ENCODE data around the gene SLC7A1. TPM values are rescaled to one million over a fixed set of nuclear protein-coding genes. Genes with fewer than 3 reads are reported as not detected.

The SLC7A1 gene
- total RNA-seq, 1 donor from 2014 or later, result 10.3 TPM

DNA sequence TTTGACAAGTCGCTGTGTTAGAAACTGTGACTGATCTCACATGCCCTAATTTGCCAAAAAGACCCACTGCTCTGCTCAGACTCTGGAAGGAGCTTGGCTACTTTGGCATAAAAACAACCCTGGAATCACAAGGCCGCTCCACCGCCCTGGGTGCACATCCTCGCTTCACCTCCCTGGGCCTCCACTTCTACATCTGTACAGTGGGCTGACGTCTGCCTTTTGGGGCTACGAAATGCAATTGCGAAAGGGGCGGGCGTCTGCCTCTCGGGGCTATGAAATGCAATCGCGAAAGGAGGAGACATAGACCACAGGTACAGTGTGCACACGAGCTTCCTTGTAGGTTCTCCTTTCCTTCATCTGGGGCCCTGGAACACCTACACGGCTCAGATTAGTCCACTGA, 74.2 kb downstream of the SLC7A1 start:
- Histone ChIP-seq H3K4me1 (peaks cover 4% of the 10 kb centered on the region), H3K9me3 (replicated peaks) (no peaks in the 10 kb centered on the region), H3K36me3 (peaks cover 28% of the 10 kb centered on the region), H3K27ac (replicated peaks) (no peak overlapping the region), H3K4me3 (no peak overlapping the region), H3K27me3 (ENCODE audit: low read depth) (no peaks in the 10 kb centered on the region)
- TF ChIP-seq, protein P1, sequence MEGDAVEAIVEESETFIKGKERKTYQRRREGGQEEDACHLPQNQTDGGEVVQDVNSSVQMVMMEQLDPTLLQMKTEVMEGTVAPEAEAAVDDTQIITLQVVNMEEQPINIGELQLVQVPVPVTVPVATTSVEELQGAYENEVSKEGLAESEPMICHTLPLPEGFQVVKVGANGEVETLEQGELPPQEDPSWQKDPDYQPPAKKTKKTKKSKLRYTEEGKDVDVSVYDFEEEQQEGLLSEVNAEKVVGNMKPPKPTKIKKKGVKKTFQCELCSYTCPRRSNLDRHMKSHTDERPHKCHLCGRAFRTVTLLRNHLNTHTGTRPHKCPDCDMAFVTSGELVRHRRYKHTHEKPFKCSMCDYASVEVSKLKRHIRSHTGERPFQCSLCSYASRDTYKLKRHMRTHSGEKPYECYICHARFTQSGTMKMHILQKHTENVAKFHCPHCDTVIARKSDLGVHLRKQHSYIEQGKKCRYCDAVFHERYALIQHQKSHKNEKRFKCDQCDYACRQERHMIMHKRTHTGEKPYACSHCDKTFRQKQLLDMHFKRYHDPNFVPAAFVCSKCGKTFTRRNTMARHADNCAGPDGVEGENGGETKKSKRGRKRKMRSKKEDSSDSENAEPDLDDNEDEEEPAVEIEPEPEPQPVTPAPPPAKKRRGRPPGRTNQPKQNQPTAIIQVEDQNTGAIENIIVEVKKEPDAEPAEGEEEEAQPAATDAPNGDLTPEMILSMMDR (IDR thresholded peaks at IDR 0.05; ENCODE audit: borderline replicate concordance), result no peak
- intact Hi-C loops (cut with micrococcal nuclease), result no loop called here
- no peak for DNase-seq

DNA sequence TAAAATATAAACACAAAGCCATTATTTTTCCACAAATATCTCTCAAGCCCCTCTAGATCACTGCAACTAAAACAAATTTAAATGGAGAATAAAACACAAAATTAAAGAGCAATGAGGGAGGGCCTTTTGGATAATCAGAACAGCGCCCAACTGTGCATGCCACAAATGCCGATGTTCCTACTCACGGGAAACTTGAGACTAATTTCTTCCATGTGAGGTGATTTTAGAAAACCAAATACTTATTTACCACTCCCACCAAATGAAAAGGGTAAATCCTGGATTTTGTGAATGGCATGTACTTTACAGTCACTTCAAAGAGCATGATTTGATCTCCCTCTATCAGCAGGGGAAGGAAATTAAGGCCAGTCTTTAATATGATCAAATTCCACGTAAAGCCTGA, 74.8 kb downstream of the SLC7A1 start:
- Histone ChIP-seq H3K36me3 (peaks cover 32% of the 10 kb centered on the region), H3K4me3 (no peak overlapping the region), H3K27ac (replicated peaks) (no peak overlapping the region), H3K9me3 (replicated peaks) (no peaks in the 10 kb centered on the region), H3K27me3 (ENCODE audit: low read depth) (no peaks in the 10 kb centered on the region), H3K4me1 (peaks cover 4% of the 10 kb centered on the region)
- TF ChIP-seq, protein P1 (IDR thresholded peaks at IDR 0.05; ENCODE audit: borderline replicate concordance), result no peak
- no peak for DNase-seq
- intact Hi-C loops (cut with micrococcal nuclease), result no loop called here

DNA sequence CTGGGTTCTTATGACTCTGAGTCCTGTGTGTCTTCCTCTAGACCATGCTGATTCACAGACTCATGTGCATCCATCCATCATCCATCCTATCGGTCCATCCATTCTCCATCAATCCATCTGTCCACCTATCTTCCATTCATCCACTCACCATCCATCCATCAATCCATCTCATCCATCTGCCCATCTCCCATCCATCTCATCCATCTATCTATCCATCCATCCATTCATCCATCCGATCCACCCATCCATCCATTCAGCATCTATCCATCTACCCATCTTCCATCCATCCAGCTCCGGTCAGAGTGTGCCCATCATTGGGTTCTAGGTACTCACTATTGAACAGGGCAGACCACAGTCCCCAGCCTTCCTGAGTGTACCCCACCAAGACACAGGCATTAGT, 75.6 kb downstream of the SLC7A1 start:
- no peak overlapping the region for H3K27ac ChIP-seq (replicated peaks)
- intact Hi-C loops (cut with micrococcal nuclease), result loop anchor here (10.0 kb wide), 1 partner anchor 185 kb away; no protein-coding TSS in a partner anchor
- no peak for DNase-seq
- H3K9me3 ChIP-seq (replicated peaks), result no peaks in the 10 kb centered on the region
- H3K4me1 ChIP-seq, result peaks cover 4% of the 10 kb centered on the region
- TF ChIP-seq, protein P1 (IDR thresholded peaks at IDR 0.05; ENCODE audit: borderline replicate concordance), result no peak
- H3K36me3 ChIP-seq, result peaks cover 36% of the 10 kb centered on the region
- no peaks in the 10 kb centered on the region for H3K27me3 ChIP-seq (ENCODE audit: low read depth)
- no peak overlapping the region for H3K4me3 ChIP-seq

DNA sequence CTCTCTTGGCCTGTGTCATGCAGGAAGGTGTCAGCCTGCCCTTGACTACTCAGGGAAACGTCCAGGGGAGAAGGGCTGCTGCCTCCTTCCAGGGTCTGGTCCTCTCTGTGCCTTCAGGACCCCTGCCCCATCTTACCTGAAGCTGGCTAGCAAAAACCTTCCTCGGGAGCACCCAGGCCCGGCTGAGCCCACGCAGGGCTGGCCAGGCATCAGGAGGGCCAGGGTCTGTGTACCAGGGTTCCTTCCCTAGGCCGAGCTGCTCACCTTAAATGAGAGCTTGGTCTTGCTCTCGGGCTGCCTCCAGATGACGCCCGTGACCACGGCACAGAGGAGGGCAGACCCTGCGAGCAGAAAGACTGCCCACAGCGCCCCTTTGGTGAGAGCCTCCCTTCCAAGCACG, 78.6 kb downstream of the SLC7A1 start:
- Histone ChIP-seq H3K36me3 (peaks cover 31% of the 10 kb centered on the region), H3K9me3 (replicated peaks) (no peaks in the 10 kb centered on the region), H3K4me1 (peaks cover 10% of the 10 kb centered on the region), H3K27me3 (ENCODE audit: low read depth) (no peaks in the 10 kb centered on the region), H3K4me3 (no peak overlapping the region), H3K27ac (replicated peaks) (no peak overlapping the region)
- TF ChIP-seq, protein P1 (IDR thresholded peaks at IDR 0.05; ENCODE audit: borderline replicate concordance), result no peak
- DNase-seq, result no peak
- intact Hi-C loops (cut with micrococcal nuclease), result loop anchor here (10.0 kb wide), 1 partner anchor 188 kb away; no protein-coding TSS in a partner anchor

DNA sequence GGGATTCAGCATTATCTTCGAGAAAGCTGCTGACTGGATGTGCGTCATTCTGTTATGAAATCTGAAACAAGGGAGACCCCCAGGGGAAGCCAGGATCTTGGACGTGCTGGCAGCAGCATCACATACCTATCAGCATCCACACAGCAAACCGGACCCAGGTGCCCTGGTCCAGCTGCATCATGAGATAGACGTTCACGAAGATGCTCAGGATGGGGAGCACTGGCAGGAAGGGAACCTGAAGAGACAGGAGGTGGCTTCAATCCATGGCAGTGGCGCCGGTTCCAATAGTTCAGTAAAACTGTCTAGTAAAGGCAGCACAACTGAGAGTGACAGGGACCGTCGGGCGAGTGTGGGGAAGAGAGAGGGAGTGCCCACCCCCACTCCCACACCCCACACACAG, 79.5 kb downstream of the SLC7A1 start:
- peaks cover 10% of the 10 kb centered on the region for H3K4me1 ChIP-seq
- no peaks in the 10 kb centered on the region for H3K9me3 ChIP-seq (replicated peaks)
- no peak for DNase-seq
- no peaks in the 10 kb centered on the region for H3K27me3 ChIP-seq (ENCODE audit: low read depth)
- no peak overlapping the region for H3K27ac ChIP-seq (replicated peaks)
- peaks cover 31% of the 10 kb centered on the region for H3K36me3 ChIP-seq
- TF ChIP-seq, protein P1 (IDR thresholded peaks at IDR 0.05; ENCODE audit: borderline replicate concordance), result no peak
- intact Hi-C loops (cut with micrococcal nuclease), result loop anchor here (10.0 kb wide), 1 partner anchor 189 kb away; no protein-coding TSS in a partner anchor
- no peak overlapping the region for H3K4me3 ChIP-seq

Data from left ventricle myocardium inferior (tissue), 1 donor.